HEK293 (cell line): ENCODE results near the gene LRCH1.

ENCODE experiments used
- BCL11A ChIP-seq: fragments of 450-650 bp; formaldehyde crosslinking; IDR thresholded peaks from 2 replicates; pipeline ENCODE4 v1.5.1; 2016; ENCODE audit warnings: low read depth, missing biosample characterization, missing genetic modification characterization
- ZBTB7A ChIP-seq: fragments of 450-650 bp; formaldehyde crosslinking; IDR thresholded peaks from 2 replicates; pipeline ENCODE4 v1.5.1; 2016; ENCODE audit warnings: low read depth, missing biosample characterization, missing genetic modification characterization
- ZFP37 ChIP-seq: fragments of 450-650 bp; formaldehyde crosslinking; IDR thresholded peaks from 2 replicates; pipeline ENCODE4 v1.5.1; 2016; ENCODE audit warnings: missing biosample characterization, missing genetic modification characterization
- ZFP69B ChIP-seq: fragments of 450-650 bp; formaldehyde crosslinking; IDR thresholded peaks from 2 replicates; pipeline ENCODE4 v1.5.1; 2016; ENCODE audit warnings: missing biosample characterization, missing genetic modification characterization
- ZNF133 ChIP-seq: fragments of 450-650 bp; formaldehyde crosslinking; IDR thresholded peaks from 2 replicates; pipeline ENCODE4 v1.5.1; 2016; ENCODE audit warnings: missing biosample characterization, missing genetic modification characterization
- ZNF274 ChIP-seq, 2 experiments: fragments of 200-500 bp in 1 of 2; fragments of 450-650 bp in 1 of 2; sonication (Bioruptor generic) in 1 of 2; formaldehyde crosslinking in 1 of 2; IDR thresholded peaks; 2 replicates each; pipeline versions ENCODE4 v1.5.1 to v1.6.1; 2014 to 2016; ENCODE audit warnings: borderline replicate concordance in 1 of 2, inconsistent platforms in 1 of 2, low read length in 1 of 2, missing biosample characterization in 1 of 2, missing genetic modification characterization in 1 of 2
- TF ChIP-seq, protein P1 (sequence below): fragments of 450-650 bp; formaldehyde crosslinking; IDR thresholded peaks from 2 replicates; pipeline ENCODE4 v1.5.1; 2016; ENCODE audit warnings: missing biosample characterization, missing genetic modification characterization
- TF ChIP-seq, protein P2 (sequence below): sonication (generic); formaldehyde crosslinking; IDR thresholded peaks from 2 replicates; pipeline ENCODE4 v1.8.1; 2022; ENCODE audit warnings: mild to moderate bottlenecking, moderate library complexity, missing genetic modification reagents
- TF ChIP-seq, protein P3 (sequence below): fragments of 450-650 bp; formaldehyde crosslinking; optimal IDR thresholded peaks from 2 replicates; pipeline ENCODE3; 2016; ENCODE audit warnings: missing biosample characterization, mild to moderate bottlenecking, missing genetic modification characterization

DNA sequence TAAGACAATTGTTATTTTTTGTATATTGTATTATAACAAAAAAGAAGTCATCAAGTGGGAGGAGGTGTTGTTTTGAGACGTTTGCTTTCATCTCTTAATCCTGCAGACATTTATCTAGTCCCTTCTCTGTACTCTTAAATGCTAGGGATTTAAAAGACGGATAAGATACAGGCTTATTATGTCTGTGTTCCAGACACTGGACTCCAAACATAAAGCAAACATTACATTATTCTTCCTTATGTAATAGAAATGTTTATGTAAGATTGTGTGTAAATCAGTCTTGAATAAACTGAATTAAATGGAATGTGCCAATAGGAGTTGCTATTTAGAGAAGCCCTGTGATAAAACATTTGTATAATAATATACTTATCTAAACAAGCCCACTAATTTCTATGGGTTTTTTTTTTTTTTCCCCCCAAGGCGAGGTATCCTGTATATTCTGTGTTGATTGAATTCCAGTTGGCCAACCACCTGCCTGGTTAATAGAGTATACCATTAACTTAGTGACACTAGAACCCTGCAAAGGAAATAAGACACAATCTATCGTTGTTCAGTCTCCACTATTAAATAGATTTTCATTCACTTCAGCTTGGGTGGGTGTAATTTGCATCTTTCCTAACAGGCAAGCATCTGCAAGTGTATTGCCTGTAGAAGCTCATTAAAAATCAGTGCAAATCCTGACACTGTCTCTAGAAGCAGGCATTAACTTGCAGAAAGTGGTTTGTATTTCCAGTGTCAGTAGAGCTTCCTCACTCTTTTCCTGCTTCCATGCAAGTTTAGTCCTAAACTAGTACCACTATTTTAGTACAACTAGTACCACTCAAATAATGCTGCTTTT is 69.0 kb downstream of the LRCH1 start:
- no peak for TF ChIP-seq ZNF133
- TF ChIP-seq, protein P1, sequence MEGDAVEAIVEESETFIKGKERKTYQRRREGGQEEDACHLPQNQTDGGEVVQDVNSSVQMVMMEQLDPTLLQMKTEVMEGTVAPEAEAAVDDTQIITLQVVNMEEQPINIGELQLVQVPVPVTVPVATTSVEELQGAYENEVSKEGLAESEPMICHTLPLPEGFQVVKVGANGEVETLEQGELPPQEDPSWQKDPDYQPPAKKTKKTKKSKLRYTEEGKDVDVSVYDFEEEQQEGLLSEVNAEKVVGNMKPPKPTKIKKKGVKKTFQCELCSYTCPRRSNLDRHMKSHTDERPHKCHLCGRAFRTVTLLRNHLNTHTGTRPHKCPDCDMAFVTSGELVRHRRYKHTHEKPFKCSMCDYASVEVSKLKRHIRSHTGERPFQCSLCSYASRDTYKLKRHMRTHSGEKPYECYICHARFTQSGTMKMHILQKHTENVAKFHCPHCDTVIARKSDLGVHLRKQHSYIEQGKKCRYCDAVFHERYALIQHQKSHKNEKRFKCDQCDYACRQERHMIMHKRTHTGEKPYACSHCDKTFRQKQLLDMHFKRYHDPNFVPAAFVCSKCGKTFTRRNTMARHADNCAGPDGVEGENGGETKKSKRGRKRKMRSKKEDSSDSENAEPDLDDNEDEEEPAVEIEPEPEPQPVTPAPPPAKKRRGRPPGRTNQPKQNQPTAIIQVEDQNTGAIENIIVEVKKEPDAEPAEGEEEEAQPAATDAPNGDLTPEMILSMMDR: no peak
- TF ChIP-seq ZFP37 (tag by site-specific recombination): no peak
- TF ChIP-seq ZFP69B (tag by site-specific recombination): no peak
- TF ChIP-seq ZBTB7A (tag by site-specific recombination): no peak
- TF ChIP-seq, protein P2, sequence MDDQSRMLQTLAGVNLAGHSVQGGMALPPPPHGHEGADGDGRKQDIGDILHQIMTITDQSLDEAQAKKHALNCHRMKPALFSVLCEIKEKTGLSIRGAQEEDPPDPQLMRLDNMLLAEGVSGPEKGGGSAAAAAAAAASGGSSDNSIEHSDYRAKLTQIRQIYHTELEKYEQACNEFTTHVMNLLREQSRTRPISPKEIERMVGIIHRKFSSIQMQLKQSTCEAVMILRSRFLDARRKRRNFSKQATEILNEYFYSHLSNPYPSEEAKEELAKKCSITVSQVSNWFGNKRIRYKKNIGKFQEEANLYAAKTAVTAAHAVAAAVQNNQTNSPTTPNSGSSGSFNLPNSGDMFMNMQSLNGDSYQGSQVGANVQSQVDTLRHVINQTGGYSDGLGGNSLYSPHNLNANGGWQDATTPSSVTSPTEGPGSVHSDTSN (CRISPR knock-in tag): no peak
- no peak for TF ChIP-seq BCL11A (tag by site-specific recombination)
- TF ChIP-seq, protein P3, sequence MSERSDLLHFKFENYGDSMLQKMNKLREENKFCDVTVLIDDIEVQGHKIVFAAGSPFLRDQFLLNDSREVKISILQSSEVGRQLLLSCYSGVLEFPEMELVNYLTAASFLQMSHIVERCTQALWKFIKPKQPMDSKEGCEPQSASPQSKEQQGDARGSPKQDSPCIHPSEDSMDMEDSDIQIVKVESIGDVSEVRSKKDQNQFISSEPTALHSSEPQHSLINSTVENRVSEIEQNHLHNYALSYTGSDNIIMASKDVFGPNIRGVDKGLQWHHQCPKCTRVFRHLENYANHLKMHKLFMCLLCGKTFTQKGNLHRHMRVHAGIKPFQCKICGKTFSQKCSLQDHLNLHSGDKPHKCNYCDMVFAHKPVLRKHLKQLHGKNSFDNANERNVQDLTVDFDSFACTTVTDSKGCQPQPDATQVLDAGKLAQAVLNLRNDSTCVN (tag by site-specific recombination): no peak
- no peak for TF ChIP-seq ZNF274 (IDR thresholded peaks at IDR 0.05; ENCODE audit: low read length)
- TF ChIP-seq ZNF274 (tag by site-specific recombination; IDR thresholded peaks at IDR 0.05; ENCODE audit: borderline replicate concordance): no peak
